Renal cortical epithelial cell (primary cell): ENCODE data around the gene KATNAL1. TPM values are rescaled to one million over a fixed set of nuclear protein-coding genes. Genes with fewer than 3 reads are reported as not detected.
A peak's percentile ranks its signal among the peaks of the same experiment; 100 is the strongest.

Experiments
- DNase-seq: peaks from one replicate; pipeline ENCODE4 v3.0.0-alpha.2; 2011; ENCODE audit warnings: low read depth
- total RNA-seq: library from RNA; depleted of rRNA; stranded (reverse); fragments of >200 nt; gene quantifications from 2 replicates; pipeline ENCODE4 v1.2.3, GENCODE V29; 2014

KATNAL1 gene
- total RNA-seq, 1 donor from 2014 or later, result 36.3 TPM

DNA sequence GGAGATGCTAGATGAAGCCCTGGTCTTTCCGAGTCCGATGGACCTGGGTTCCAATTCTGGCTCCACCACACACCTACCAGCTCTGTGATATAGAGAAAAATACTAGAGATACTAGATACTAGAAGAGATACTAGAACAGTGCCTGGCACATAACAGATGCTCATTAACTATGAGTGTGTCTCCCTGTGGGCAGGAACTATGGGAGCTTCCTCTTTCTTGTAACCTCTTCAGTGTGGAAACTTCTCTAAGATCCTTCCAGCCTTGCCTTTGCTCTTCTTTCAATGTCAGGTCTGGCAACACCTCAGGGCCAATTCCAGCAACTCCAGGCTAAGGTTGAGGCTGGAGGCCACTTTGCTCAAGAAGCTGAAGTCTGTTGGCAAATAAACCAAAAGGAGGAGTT, 143.9 kb downstream of the KATNAL1 start:
- DNase-seq, result no peak

DNA sequence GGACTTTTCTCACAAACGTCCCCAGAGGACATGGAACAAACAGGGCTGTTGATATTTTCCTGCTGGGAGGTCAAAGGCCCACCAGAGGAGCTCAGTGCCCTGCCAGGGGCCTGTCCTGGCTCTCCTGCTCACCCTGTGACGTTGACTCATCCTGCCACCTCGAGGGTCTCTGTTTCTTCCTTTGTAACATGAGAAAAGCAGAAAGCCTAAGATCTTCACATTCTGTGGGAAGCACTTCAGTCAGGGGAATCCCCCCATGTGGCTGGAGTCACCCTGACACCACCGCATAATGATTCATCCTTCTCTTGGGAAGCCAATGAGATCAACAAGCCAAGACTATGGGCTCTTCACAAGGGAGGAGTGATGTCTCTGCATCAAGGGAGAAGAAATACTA, 147.9 kb downstream of the KATNAL1 start:
- peak; percentile 90 for DNase-seq

DNA sequence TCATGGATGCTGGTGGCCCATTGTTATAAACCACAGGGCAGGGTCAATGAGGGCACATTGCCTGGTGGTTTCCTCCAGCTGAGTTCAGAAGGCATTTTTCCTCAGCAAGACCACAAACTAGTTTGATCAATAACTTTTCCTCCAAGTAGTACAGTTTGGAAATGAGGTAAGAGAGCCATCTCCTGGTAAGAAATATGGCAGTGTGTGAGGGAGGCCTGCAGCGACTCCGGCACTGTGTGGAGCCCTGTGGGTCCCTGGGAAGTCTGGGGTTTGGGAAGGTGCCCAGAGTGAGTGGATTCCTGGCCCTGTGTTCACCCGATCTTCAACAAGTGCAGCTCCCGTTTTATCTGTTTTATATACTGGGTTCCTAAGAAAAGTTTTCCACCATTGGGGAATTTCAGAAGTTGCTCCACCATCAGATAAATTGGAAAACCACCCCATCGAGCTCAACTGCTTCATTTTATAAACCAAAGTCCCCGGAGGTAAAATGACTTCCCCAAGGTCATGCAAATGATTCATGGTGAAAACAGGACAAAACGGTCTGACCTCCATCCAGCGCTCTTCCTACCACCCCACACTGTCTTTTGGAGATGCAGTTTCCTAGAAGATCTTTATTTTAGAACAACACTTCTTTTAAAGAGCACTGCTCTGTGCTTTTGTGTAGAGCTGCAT, 148.4 kb downstream of the KATNAL1 start:
- peak; percentile 79 for DNase-seq

DNA sequence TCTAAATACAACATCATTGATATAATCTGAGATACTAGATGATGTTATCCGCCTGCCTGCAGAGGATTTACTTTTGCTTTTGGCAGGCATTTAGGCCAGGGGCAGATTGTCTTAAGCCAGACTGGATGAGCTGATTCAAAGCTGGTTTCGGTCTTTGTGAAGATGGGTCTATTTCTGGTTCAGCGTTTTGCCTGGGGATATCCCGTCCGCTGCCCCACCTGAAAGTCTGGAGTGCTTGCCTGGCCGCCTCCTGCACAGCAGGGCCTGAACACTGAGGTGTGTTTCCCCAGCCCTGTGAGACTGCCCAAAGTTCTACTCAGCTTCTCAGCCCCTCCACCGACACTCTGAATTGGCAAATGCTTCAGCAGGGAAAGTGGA, 149.7 kb downstream of the KATNAL1 start:
- DNase-seq, result no peak

DNA sequence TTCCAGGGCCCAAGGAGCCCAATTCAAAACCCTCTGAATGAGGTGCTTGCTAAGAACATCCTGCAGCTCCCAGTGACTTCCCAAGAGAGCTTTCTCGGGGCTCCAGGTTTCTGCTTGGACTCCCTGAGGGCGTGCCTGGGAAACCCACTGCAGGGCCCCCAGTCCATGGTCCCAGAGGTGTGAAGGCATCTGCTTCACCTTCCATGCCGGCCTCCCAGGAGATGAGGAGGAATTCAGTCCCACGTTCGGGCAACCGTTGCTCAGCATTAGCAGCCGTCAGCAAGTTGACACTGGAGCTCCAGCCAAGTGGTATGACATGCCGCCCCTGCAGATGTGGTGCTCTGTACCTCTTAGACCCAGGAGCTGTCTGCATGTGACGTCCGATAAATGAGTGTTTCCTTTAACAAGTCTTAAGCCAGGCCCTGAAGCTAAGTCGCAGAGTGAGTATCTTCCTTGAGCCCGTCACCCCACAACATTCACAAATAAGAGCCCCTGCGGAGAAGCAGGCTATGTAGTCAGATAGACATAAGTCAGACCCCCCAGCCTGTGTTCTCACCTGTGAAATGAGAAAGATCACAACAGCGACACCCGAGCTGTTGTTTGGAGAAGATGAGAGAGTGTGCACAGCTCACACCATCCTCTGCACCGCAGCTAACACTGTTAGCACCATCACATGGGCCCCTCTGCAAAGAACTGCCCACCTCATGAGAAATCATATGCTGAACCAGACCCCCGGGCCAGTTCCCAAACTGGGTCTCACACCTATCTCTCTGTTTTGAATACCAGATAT, 150.3 kb downstream of the KATNAL1 start:
- DNase-seq, result no peak

DNA sequence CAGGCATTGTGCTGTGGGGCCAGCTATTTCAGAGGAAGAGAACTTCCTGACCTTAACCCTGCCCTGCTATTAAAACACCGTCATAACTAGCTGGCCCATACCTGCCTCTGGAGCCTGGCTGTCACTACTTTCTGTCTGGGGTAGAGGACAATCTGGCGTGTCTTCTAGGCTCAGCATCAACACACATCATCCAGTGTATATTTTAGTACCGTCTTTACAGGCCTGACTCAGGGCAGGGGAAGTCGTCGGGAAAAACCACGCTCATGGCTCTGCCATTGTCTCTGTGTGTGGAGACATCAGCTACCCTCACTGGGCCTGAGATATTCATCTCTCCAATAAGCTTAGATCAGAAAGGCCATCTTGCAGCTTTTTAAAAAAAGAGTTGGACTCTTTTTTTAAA, 151.1 kb downstream of the KATNAL1 start:
- DNase-seq, result no peak

DNA sequence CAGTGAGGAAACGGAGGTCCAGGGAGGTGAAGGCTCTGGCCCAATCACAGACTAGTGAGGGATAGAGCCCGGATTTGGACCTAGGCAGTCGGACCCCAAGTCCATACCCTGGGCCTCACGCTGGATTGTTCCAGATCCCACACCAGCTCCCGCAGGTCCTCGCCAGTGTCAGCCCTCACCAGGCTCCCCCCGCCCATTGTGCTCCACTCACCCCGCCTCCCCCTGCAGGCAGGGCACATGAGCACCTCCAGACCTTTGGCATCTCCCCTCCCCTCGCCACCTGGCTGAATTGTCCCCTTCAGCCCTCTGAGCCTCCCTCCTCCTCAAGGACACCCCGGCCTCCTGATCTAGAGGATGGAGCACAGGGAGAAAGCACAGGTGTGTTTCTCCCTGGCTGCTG, 152.4 kb downstream of the KATNAL1 start:
- DNase-seq, result no peak

DNA sequence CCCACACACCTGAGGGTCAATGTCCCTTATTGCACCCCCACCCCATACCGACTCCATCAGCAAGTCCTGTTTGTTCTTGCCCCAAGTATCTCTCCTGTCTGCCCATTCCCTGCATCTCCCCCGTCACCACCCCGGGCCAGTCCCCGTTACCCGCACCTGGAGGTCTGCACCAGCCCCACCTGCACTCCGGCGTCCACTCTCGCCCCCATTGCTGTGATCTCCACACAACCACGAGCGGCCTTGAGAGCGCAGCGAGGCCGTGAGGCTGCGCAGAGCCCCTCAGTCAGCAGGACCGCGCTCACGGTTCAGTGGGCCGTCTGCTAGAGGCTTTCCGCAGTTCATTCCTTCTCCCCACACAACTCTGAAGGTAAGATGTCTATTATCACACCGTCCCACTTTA, 152.8 kb downstream of the KATNAL1 start:
- DNase-seq, result no peak

DNA sequence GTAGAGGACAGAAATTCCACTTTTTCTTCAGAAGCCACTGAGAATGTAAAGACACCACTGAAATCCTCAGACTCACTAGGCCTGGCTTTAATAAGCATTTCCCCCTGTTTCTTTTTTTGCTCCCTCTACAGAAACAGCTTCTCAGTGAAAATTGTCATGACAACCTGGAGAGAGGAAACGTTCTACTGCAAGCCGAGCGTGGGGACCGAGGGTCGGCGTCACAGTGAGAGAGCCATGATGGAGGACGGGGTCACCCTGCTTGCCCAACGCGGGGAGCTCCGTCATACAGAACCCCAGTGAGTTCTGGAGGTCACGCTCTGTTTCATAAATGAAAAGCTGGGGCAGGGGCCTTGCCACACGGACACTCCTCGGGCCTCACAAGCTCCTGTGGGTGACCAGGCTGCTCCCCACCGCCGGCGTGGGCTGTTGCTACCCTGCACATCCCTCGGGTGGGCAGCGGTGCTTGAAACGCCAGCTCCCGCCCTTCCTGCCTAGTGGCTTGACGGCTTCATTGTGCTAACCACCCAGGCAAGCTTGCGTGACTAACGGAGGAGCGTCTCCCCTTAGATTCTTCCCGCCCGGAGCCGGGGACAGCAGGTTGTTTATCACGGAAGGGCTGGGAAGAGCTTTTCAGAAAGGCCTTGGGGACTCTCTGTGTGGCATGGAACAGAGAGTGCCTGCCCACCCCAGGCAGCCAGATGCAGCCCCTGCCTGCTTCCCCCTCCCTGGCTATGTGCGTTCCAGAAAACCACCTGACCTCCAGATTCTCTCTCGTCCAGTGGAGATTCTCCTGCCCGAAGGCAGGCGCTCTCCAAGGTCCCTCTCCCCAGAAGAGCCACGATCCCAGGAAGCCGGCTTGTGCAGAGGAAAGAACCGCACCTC, 153.6 kb downstream of the KATNAL1 start:
- peak; percentile 44 for DNase-seq

Other genes with a start within 250 kb of the KATNAL1 start
- not detected in 2 replicates for gene UBE2L5, start 114.9 kb upstream of the KATNAL1 start, total RNA-seq
- 237 and 363 TPM in 2 replicates for gene HMGB1, start 158.4 kb upstream of the KATNAL1 start, total RNA-seq